Measurements from ENCODE around the gene UBXN6.
A peak's percentile ranks its signal among the peaks of the same experiment; 100 is the strongest.

Gene UBXN6, protein sequence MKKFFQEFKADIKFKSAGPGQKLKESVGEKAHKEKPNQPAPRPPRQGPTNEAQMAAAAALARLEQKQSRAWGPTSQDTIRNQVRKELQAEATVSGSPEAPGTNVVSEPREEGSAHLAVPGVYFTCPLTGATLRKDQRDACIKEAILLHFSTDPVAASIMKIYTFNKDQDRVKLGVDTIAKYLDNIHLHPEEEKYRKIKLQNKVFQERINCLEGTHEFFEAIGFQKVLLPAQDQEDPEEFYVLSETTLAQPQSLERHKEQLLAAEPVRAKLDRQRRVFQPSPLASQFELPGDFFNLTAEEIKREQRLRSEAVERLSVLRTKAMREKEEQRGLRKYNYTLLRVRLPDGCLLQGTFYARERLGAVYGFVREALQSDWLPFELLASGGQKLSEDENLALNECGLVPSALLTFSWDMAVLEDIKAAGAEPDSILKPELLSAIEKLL

DNA sequence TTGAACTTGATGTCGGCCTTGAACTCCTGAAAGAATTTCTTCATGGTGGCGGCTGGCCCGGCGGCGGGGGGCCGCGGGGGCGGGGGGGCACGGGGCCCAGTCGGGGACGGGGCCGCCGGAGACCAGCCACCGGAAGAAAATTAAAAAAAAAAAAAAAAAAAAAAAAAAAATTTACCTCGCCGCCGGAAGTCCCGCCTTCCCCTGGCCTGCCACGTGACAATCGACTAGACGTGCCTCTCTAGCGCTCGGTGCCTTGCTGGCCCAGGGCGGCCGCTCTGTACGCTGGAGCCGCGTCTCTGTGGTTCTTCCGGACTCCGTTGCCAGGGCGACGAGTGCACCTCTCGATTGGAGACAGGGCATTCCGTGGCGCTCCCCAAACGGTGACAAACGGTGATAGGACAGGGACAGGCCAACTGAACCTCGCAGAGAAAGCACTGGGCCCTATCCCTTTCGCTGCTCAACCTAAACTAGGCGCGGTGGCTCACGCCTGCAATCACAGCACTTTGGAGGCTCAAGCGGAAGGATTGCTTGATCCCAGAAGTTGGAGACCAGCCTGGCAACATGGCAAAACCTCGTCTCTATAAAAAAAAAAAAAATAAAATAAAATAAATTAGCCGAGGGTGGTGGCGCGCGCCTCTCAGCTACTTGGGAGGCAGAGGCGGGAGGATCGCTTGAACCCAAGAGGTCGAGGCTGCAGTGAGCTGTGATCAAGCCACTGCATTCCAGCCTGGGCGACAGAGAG, at the start of gene UBXN6:
Gene UBXN6, minus strand, starts transcription at position 141 of the 742 bp plus-strand sequence. Its CDS starts 97 bp downstream, at position 44.
- peak; percentile 91 to 97 for DNase-seq (ENCODE audit: low read depth in 2 of 2)

DNA sequence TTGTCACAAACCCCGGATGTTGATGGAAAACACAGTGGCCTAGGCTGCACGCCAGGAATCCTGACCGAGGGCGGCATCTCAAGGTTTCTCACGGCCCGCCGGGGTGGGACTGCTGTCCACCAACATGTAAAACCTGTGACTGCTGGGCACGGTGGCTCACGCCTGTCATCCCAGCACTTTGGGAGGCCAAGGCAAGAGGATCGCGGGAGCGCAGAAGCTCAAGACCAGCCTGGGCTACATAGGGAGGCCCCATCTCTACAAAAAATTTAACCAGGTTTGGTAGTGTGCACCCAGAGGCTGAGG, 49.5 kb upstream of the UBXN6 start:
- no peak for DNase-seq (ENCODE audit: low read depth in 2 of 2)

DNA sequence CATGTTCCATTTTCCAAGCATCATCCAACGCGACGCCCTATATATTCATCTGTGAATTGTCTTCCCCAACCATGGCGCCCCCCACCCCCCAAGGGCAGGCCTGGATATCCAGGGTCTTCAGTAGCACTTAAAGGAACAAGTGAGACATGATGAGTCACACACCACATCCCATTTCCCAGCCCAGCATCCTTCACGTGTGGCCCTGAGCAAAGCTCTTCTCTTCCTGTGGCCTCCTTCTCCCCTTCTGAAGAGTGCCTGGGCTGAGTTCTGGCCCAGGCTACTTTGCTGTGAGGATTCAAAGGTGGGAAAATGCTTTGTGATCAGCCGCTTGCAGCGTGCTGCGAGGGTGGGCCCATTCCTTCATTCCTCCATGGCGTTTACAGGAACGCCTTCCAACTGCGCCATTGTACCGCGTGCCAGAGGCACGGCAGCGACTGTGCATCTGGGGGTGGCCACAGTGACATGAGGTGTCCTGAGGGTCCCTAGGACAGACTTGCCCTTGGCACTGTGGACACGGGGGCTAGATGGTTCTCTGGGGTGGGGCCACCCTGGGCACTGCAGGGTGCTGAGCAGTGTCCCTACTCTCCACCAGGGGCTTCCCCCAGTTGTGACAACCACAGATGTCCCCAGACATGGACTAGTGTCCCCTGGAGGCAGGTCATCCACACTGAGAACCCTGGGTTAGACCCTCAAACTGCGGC, 49.0 kb upstream of the UBXN6 start:
- no peak for DNase-seq (ENCODE audit: low read depth in 2 of 2)

DNA sequence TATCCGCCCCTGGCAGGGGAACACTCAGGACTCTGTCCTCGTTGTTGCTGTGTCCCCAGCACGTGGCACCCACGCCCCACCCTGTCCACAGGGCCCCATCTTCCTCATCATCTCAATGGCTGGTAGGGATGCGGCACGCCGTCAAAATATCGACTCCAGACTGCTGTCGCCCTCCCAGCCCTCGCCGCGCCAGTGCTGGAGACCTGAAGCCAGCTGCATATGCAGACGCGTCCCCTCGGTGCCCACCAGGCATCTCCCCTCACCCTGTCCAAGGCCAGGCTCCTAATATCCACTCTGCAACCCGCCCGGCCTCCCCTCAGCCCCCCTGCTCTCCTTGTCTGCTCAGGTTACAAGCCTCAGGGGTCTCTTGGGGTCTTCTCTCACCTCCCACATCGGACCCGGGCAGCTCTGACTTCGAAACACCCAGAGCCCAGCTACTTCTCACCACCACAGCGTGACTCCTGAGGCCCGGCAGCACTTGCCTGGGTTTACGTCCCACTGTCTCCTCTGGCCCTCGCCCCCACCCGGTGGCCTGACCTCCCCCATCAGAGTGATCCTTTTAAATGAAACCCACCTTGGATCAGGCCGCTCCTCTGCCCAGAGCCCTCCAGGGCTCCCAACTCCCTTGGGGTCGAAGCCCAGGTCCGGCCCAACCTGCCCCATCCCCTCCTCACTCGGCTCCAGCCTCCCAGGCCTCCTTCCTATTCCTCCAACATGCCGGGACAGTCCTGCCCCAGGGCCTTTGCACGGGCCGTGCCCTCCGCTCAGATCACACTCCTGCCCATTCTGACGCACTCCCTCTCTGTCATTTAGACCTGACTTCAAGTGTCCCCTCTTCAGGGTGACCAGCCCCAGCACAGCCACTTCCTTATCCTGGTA, 48.2 kb upstream of the UBXN6 start:
- no peak for DNase-seq (ENCODE audit: low read depth in 2 of 2)

DNA sequence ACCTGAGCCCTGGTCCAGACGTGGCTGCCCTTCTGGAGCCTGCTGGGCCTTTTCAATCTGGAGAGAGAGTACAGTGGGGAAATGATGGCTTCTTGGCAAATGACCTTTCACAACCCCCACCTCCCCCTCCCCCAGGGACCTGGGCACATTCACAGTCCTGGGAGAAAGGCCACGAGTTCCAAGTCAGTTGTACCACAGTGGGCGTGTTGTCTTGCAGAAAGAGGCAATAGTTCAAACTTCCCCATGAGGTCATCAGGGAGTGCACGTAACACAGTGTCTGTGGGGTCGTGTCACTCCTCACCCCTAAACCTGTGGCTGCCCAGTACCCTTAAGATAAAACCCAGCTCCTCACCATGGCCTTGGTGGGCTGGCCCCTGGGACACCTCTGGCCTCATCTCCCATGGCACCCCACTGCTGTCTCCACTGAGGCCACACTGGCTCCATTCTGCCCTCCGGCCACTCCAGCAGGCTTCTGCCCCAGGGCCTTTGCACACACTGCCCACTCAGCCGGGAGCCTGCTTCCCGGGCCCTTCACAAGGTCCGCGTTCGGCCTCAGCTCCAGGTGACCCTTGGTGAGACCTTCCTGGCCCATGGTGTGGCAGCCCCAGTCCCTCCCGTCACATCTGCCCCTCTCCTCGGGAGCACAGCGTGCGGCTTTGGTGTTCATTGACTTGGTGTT, 47.4 kb upstream of the UBXN6 start:
- DNase-seq (ENCODE audit: low read depth in 2 of 2), result no peak

DNA sequence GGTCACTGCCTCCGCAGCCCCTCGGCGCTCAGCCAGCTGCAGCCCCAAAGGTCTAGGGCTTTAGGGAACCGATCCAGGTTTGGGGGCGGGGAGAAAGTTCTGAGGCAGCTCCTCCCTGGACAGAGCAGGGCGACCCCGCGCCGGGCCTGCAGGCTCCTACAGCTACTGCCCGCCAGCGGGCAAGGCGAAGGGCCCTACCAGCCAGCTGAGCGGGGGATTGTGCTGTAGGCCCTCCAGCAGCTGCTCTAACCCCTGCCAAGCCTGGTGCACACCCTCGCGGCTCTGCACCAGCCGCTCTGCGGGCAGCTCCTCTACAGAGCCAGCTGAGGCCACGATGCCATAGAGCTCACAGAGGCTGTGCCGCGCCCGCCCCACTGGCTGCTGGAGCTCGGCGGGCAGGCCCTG, 46.7 kb upstream of the UBXN6 start:
- no peak for DNase-seq (ENCODE audit: low read depth in 2 of 2)

DNA sequence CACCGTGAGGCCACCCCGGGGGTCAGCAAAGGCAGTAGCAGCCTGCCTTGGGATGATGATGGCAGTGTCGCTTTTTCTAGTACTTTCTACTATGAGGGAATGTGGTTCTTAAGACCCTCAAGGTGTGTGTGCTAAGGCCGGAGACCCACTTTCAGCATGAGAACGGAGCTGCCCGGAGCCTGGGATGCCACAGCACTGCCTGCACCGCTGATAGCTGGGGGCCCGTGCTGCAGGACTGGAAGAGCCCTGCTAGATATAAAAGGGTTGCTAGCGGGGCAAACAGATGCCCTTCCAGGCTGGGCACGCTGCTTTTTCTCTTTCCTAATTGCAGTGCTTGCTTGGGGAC, 46.2 kb upstream of the UBXN6 start:
- no peak for DNase-seq (ENCODE audit: low read depth in 2 of 2)

DNA sequence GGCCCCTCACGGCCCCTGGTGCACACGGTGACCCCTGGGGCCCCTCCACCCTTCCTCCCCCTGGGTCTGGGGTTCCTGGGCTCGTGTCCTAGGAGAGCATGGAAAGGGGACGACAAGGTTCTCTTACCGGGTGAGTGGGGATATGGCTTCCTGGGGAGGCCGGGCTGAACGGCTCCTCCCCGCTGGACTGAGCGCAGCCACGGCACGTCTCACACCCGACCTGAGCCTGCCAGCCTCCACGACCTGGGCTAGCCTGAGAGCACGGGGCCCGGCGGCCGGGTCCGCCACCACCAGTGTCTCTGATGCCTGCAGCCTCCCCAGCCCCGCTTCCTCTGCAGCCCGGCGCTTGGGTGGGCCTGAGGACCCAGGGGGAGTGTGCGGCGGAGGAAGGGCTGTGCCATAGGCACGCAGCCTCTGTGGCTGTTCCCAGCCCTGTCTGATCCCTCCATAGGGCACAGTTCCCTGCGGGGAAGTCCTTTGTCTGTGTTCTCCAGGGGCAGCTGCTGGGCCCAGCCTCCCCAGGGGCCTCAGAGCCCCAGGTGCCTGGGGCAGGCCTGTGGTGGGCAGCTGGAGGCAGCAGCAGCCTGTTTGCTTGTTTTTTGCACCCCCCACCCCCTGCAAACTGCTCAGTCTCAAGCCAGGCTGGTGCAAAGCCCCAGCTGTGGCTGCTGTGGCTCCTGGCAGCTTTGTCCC, 45.7 kb upstream of the UBXN6 start:
- no peak for DNase-seq (ENCODE audit: low read depth in 2 of 2)

DNA sequence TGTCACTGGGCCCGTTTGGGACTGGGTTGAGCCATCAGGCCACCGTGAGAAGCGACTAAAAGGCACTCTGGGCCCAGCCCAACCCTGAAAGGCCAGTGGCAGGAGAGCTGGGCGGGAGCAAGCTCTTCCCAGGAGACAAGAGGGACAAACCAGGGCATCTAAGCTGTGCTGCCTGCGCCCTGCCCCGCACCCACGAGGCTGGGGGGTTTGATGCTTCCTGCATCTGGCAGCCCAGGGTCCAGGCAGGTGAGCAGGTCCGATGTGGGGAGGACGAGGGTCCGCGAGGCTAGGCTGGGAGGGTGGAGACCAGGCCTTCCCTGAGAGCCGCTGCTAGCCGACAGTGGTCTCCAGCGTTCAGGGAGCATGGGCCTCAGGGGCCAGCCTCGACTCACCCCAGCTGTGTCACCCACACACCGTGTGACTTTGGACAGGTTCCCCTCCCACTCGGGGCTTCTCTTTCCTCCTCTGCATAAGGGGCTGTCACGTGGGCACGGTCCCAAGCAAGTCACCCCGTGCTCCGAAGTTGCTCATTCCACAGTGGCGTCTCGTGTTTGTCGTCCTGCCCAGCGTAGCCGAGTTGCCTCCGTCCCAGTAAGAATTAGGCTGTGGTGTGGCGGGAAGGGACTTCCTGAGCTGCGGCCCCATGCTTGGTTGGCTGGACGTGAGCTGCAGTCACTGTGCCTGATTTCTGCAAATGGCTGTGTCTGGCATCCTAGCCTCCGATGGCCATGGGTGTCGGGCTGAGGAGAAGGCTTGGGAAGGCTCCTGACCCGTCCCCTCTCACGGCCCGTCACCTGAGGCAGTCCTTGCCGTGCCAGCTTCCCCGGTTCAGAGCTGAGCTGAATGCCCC, 44.9 kb upstream of the UBXN6 start:
- no peak for DNase-seq (ENCODE audit: low read depth in 2 of 2)

DNA sequence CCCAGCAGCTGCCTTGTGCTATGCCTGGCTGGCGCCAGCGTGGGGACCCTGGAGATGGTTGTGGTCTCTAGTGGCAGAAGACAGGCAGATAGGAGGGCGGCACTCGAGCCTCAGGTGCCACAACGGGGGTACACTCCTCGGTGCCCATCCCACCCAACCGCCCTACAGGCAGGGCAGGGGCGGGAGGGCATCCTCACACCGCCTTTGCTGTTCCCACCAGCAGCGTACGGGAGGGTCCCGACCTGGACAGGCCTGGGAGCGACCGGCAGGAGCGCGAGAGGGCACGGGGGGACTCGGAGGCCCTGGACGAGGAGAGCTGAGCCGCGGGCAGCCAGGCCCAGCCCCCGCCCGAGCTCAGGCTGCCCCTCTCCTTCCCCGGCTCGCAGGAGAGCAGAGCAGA, 44.1 kb upstream of the UBXN6 start:
- no peak for DNase-seq (ENCODE audit: low read depth in 2 of 2)

DNA sequence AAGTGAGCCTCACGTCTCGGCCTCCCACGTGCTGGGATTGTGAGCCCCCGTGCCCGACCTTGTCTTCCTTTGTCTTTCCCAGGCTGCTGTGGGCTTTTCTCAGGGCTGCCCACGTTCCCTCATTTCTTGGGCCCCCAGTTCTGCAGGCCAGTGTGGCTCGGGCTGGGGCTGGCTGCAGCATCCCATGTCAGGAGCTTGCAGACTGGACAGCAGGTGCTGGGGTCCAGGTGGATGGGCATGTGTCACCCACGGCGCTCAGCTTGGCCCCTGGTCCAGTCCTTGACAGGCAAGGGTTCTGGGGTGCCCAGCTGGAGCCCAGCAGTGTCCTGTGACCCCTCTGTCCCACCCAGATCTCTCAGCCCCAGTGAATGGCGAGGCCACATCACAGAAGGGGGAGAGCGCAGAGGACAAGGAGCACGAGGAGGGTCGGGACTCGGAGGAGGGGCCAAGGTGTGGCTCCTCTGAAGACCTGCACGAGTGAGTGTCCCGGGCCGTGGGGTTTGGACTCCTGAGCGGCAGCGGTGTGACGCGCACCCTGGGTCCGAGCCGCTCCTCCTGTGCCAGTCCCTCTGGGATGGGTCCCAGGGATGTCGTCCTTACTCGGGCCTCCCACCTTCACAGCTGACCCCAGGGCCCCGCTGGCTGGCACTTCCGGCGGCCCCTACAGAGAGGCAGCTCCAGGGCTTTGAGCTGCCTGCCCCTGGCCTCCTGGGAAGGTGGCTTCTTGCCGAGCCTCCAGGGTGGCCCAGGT, 43.4 kb upstream of the UBXN6 start:
- DNase-seq (ENCODE audit: low read depth in 2 of 2), result no peak

DNA sequence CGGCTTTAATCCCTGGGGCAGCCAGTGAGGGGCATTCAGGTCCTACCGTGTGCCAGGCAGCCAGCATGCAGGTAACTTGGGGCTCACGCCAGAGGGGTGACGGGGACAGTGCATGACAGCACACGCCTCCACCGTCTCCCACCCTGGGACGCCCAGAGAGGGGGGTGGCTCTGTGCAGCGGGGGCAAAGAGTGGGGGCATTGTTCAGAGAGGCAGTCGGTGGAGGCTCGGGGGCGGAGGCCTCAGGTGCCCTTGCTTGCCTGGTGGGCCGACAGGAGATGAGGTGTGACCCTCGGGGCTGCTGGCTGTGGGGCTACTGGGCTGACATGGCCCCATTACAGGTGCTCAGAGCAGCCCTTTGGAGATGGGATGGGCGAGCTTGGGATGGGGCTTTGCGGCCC, 42.3 kb upstream of the UBXN6 start:
- DNase-seq (ENCODE audit: low read depth in 2 of 2), result no peak

DNA sequence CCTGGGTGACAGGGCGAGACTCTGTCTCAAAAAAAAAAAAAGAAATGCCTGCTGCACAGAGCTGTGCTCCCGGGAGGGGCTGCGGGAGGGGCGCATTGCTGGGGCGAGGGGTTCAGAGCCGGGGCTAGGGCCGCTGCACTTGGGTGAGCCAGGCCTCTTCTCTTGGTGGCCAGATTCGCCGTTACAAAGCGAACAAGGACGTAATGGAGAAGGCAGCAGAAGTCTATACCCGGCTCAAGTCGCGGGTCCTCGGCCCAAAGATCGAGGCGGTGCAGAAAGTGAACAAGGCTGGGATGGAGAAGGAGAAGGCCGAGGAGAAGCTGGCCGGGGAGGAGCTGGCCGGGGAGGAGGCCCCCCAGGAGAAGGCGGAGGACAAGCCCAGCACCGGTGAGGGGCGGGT, 41.7 kb upstream of the UBXN6 start:
- DNase-seq (ENCODE audit: low read depth in 2 of 2), result no peak

DNA sequence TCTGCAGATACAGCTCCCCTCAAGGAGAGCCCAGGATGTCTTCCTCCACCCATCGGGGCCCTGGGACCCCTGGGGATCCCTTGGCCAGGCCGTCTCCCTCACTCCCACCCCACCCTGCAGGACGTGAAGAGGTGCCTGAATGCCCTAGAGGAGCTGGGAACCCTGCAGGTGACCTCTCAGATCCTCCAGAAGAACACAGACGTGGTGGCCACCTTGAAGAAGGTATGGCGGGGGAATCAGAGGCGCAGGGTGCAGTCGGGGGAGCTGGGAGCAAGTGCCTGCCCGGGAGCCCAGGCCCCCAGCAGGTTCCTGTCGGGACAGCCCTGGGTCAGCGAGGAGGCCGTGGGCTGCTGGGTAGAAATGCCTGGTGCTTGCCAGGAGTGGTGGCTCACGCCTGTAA, 41.1 kb upstream of the UBXN6 start:
- DNase-seq (ENCODE audit: low read depth in 2 of 2), result no peak

DNA sequence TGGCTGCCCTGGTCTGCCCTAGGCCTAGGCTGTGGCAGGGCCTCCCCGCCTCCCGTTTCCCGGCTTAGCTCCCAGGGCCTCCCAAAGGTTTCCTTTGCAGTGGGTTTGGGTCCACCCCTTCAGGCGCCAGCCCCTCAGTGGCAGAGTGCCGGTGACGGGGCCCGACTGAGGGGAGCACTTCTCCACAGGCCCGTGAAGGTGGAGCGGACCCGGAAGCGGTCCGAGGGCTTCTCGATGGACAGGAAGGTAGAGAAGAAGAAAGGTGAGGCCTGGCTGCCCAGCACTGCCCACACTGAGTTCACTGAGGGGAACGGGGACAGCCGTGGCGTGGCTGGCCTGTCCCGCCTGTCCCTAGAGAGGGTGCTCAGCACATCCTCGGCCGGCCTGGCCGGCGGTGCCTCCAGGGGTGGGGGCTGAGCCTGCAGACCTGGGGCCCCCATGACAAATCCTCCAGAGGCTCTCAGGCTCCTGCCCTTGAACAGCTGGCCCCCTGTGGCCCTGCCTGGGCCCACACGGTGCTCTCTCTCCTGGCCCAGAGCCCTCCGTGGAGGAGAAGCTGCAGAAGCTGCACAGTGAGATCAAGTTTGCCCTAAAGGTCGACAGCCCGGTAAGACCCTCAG, 40.3 kb upstream of the UBXN6 start:
- no peak for DNase-seq (ENCODE audit: low read depth in 2 of 2)

DNA sequence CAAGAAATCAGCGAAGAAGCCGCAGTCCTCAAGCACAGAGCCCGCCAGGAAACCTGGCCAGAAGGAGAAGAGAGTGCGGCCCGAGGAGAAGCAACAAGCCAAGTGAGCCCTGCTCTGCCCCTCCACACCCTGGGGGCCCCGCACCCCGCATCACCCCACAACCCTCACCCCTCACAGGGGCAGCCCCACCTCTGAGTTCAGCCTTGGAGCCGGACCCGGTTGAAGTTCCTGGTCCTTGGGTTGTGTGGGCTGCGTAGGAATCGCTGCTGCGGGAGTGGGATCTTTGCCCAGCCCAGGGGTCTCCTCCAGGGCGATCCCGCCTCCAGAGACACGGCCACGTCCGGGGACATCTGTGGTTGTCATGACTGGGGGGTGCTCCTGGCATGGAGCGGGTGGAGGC, 38.7 kb upstream of the UBXN6 start:
- DNase-seq (ENCODE audit: low read depth in 2 of 2), result no peak

DNA sequence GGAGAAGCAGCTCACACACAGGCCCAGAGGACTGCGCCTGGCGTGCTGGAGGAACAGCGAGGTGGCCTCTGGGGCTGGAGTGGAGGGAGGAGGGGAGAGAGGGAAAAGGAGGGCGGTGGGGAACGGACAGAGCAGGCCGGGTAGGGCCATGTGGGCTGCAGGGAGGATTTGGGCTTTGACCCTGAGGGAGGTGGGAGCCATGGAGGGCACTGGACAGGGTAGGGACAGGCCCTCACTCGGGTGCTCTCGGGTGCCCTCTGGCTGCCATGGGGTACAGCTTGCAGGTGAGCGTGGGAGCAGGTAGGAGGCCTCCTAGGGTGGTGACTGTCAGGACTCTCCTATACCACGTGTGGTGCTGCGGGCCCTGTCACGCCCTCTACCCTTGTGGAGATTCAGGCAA, 37.9 kb upstream of the UBXN6 start:
- DNase-seq (ENCODE audit: low read depth in 2 of 2), result no peak

DNA sequence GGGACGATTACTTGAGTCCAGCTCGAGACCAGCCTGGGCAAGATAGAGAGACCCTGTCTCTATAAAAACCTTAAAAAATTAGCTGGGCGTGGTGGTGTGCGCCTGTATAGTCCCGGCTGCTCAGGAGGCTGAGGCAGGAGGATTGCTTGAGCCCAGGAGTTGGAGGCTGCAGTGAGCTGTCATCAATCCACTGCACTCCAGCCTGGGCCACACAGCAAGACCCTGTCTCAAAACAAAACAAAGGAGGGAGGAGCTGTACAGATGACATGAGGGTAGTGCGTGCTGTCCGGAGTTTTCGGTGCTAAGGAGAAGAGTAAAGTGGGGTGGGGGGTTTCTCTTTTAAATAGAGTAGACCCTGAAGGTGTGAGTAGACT, 37.1 kb upstream of the UBXN6 start:
- no peak for DNase-seq (ENCODE audit: low read depth in 2 of 2)
